ENCODE data around the gene RAB14.
A peak's percentile ranks its signal among the peaks of the same experiment; 100 is the strongest.

Gene RAB14

GRCh38 chr9:121156263-121156731 lies 45.4 kb downstream of the RAB14 start:
- Histone ChIP-seq H3K27ac (ENCODE audit: extremely low read depth, low read depth, low read length) (no peak overlapping the region), H3K9me3 (ENCODE audit: control insufficient read depth, insufficient read depth, low read depth, low read length) (no peaks in the 10 kb centered on the region), H3K4me3 (ENCODE audit: low read depth, low read length) (no peak overlapping the region), H3K36me3 (ENCODE audit: control insufficient read depth in 2 of 2, insufficient read depth in 1 of 2, low read length in 2 of 2) (peaks cover 0 to 58% of the 10 kb centered on the region in 2 experiments), H3K4me1 (ENCODE audit: control insufficient read depth, insufficient read depth, low read length) (0 out of 2 replicates have a peak, but pooled peaks cover 2% of the 10 kb centered on the region)
- ChIA-PET CTCF (interaction anchor here (1.0 to 2.1 kb wide), 3 partner anchors 13 to 165 kb away, joined by 3 to 6 read pairs (median 3); no protein-coding TSS in a partner anchor), POLR2A (no interaction called here)
- TF ChIP-seq ZNF629 (tag by site-specific recombination; IDR thresholded peaks at IDR 0.05), result peak; percentile 44
- no peak for TF ChIP-seq ZBTB17 (tag by site-specific recombination; IDR thresholded peaks at IDR 0.05)
- peak; percentile 65; the same call in 1 of the 2 replicates for TF ChIP-seq ZNF362 (tag by site-specific recombination; IDR thresholded peaks at IDR 0.05)

DNA sequence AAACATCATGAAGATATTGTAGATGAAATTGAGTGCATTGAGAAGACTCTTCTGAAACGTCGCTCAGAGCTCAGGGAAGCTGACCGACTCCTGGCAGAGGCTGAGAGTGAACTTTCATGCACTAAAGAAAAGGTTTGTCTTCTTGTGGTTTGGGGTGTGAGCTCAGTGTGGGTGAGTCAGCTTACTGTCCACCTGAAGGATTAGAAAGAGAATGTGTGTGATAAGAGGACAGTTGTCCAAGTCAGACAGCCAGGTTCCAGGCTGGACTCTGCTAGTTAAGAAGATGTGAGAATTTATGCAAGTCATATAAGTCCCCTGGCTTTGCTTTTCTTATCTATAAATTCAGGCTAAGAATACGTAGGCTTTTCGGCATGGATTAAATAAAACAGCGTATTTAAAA lies 46.9 kb downstream of the RAB14 start:
- POLR2A ChIA-PET, result interaction anchor here (0.6 to 1.1 kb wide), 2 partner anchors 33 to 137 kb away, joined by 4 to 5 read pairs; no protein-coding TSS in a partner anchor

More for the DNA sequence above, 46.9 kb downstream of the RAB14 start:
- Histone ChIP-seq H3K4me1 (ENCODE audit: control insufficient read depth, insufficient read depth, low read length) (0 out of 2 replicates have a peak, but pooled peaks cover 2% of the 10 kb centered on the region), H3K4me3 (ENCODE audit: low read depth, low read length) (no peak overlapping the region), H3K36me3 (ENCODE audit: control insufficient read depth in 2 of 2, insufficient read depth in 1 of 2, low read length in 2 of 2) (peaks cover 0 to 56% of the 10 kb centered on the region in 2 experiments), H3K27ac (ENCODE audit: extremely low read depth, low read depth, low read length) (no peak overlapping the region), H3K9me3 (ENCODE audit: control insufficient read depth, insufficient read depth, low read depth, low read length) (no peaks in the 10 kb centered on the region)
- CTCF ChIA-PET, result interaction anchor here (0.6 to 2.1 kb wide), 2 partner anchors 15 to 165 kb away, joined by 3 to 6 read pairs; no protein-coding TSS in a partner anchor
- TF ChIP-seq, protein P1, sequence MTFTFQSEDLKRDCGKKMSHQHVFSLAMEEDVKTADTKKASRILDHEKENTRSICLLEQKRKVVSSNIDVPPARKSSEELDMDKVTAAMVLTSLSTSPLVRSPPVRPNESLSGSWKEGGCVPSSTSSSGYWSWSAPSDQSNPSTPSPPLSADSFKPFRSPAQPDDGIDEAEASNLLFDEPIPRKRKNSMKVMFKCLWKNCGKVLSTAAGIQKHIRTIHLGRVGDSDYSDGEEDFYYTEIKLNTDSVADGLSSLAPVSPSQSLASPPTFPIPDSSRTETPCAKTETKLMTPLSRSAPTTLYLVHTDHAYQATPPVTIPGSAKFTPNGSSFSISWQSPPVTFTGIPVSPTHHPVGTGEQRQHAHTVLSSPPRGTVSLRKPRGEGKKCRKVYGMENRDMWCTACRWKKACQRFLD (tag by site-specific recombination; IDR thresholded peaks at IDR 0.05), result no peak
- TF ChIP-seq, protein P2, sequence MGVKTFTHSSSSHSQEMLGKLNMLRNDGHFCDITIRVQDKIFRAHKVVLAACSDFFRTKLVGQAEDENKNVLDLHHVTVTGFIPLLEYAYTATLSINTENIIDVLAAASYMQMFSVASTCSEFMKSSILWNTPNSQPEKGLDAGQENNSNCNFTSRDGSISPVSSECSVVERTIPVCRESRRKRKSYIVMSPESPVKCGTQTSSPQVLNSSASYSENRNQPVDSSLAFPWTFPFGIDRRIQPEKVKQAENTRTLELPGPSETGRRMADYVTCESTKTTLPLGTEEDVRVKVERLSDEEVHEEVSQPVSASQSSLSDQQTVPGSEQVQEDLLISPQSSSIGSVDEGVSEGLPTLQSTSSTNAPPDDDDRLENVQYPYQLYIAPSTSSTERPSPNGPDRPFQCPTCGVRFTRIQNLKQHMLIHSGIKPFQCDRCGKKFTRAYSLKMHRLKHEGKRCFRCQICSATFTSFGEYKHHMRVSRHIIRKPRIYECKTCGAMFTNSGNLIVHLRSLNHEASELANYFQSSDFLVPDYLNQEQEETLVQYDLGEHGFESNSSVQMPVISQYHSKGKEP (tag by site-specific recombination; IDR thresholded peaks at IDR 0.05), result no peak
- TF ChIP-seq ZBTB6 (tag by site-specific recombination; IDR thresholded peaks at IDR 0.05), result no peak
- TF ChIP-seq ZNF175 (tag by site-specific recombination; IDR thresholded peaks at IDR 0.05), result no peak
- TF ChIP-seq ZNF449 (tag by site-specific recombination; IDR thresholded peaks at IDR 0.05), result no peak
- no peak for TF ChIP-seq ZBTB7A (tag by site-specific recombination; IDR thresholded peaks at IDR 0.05; ENCODE audit: low read depth)
- TF ChIP-seq OVOL3 (tag by site-specific recombination; IDR thresholded peaks at IDR 0.05), result no peak
- no peak for TF ChIP-seq AEBP2 (tag by site-specific recombination; IDR thresholded peaks at IDR 0.05; ENCODE audit: borderline replicate concordance)
- no peak for TF ChIP-seq KLF7 (tag by site-specific recombination; IDR thresholded peaks at IDR 0.05; ENCODE audit: borderline replicate concordance)
- no peak for TF ChIP-seq ZNF292 (tag by site-specific recombination; IDR thresholded peaks at IDR 0.05; ENCODE audit: borderline replicate concordance, low read depth)
- no peak for TF ChIP-seq KLF16 (tag by site-specific recombination; IDR thresholded peaks at IDR 0.05)
- no peak for TF ChIP-seq GLIS2 (tag by site-specific recombination; IDR thresholded peaks at IDR 0.05)
- TF ChIP-seq ZNF423 (tag by site-specific recombination; IDR thresholded peaks at IDR 0.05), result no peak
- TF ChIP-seq, protein P3, sequence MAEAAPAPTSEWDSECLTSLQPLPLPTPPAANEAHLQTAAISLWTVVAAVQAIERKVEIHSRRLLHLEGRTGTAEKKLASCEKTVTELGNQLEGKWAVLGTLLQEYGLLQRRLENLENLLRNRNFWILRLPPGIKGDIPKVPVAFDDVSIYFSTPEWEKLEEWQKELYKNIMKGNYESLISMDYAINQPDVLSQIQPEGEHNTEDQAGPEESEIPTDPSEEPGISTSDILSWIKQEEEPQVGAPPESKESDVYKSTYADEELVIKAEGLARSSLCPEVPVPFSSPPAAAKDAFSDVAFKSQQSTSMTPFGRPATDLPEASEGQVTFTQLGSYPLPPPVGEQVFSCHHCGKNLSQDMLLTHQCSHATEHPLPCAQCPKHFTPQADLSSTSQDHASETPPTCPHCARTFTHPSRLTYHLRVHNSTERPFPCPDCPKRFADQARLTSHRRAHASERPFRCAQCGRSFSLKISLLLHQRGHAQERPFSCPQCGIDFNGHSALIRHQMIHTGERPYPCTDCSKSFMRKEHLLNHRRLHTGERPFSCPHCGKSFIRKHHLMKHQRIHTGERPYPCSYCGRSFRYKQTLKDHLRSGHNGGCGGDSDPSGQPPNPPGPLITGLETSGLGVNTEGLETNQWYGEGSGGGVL (tag by site-specific recombination; IDR thresholded peaks at IDR 0.05), result no peak
- no peak for TF ChIP-seq SP7 (tag by site-specific recombination; IDR thresholded peaks at IDR 0.05)

Measured in HEK293 (cell line).